WTC11 (cell line): Measurements from ENCODE around the gene OR8A1. TPM values are rescaled to one million over a fixed set of nuclear protein-coding genes. Genes with fewer than 3 reads are reported as not detected.

Experiments
- ATAC-seq: fragments of 200-7000 bp; cut with Tn5 transposase; 2 replicates; pipeline ENCODE4 v1.10.0; 2021; ENCODE audit warnings: mild to moderate bottlenecking, moderate library complexity
- CTCF ChIA-PET: fragments of 300-600 bp; sonication (Branson Sonifier 250); formaldehyde crosslinking; loops from one replicate; lab custom pipeline; 2021; ENCODE audit warnings: antibody characterized with exemption; lab: Charles Lee
- POLR2A ChIA-PET: fragments of 350-600 bp; sonication (Branson Sonifier 250); formaldehyde crosslinking; loops from one replicate; lab custom pipeline; 2021; ENCODE audit warnings: antibody characterized with exemption; lab: Charles Lee
- DNase-seq: peaks from one replicate; pipeline ENCODE4 v3.0.0; 2021; ENCODE audit warnings: low spot score
- H3K27ac Mint-ChIP-seq: 2 replicates; pipeline ENCODE4 v1.8.0; 2021; ENCODE audit warnings: mixed read lengths
- H3K27me3 Mint-ChIP-seq: 2 replicates; pipeline ENCODE4 v1.8.0; 2021; ENCODE audit warnings: low read depth, mild to moderate bottlenecking, moderate library complexity, mixed read lengths
- H3K36me3 Mint-ChIP-seq: 2 replicates; pipeline ENCODE4 v1.8.0; 2021; ENCODE audit warnings: mixed read lengths
- H3K4me1 Mint-ChIP-seq: 2 replicates; pipeline ENCODE4 v1.8.0; 2022; ENCODE audit warnings: mixed read lengths
- H3K4me3 Mint-ChIP-seq: 2 replicates; pipeline ENCODE4 v1.8.0; 2021; ENCODE audit warnings: mild to moderate bottlenecking, moderate library complexity, mixed read lengths
- H3K9me3 Mint-ChIP-seq: 2 replicates; pipeline ENCODE4 v1.8.0; 2021; ENCODE audit warnings: mixed read lengths
- ARID4B ChIP-seq: sonication (generic); formaldehyde crosslinking; IDR thresholded peaks from 2 replicates; pipeline ENCODE4 v1.8.0; 2023; ENCODE audit warnings: missing genetic modification reagents, mild to moderate bottlenecking, borderline replicate concordance
- JAZF1 ChIP-seq: fragments of 250-450 bp; sonication (Bioruptor Pico); IDR thresholded peaks from 2 replicates; pipeline ENCODE4 v1.9.0; 2021; ENCODE audit warnings: moderate library complexity, mild to moderate bottlenecking, inconsistent platforms
- RELA ChIP-seq: sonication (generic); formaldehyde crosslinking; IDR thresholded peaks from 2 replicates; pipeline ENCODE4 v1.8.1; 2022; ENCODE audit warnings: missing genetic modification reagents, mild to moderate bottlenecking, borderline replicate concordance
- SP1 ChIP-seq: sonication (generic); formaldehyde crosslinking; conservative IDR thresholded peaks from 2 replicates; pipeline ENCODE4 v1.8.1; 2022; ENCODE audit warnings: missing genetic modification reagents
- ZNF219 ChIP-seq: sonication (generic); formaldehyde crosslinking; IDR thresholded peaks from 2 replicates; pipeline ENCODE4 v1.8.0; 2023; ENCODE audit warnings: missing genetic modification reagents, mild to moderate bottlenecking, borderline replicate concordance
- ZNF232 ChIP-seq: sonication (generic); formaldehyde crosslinking; IDR thresholded peaks from 2 replicates; pipeline ENCODE4 v1.8.0; 2022; ENCODE audit warnings: mild to moderate bottlenecking, missing genetic modification reagents
- ZNF423 ChIP-seq: fragments of 250-450 bp; sonication (Bioruptor Pico); IDR thresholded peaks from 2 replicates; pipeline ENCODE4 v2.1.2; 2022; ENCODE audit warnings: mild to moderate bottlenecking, moderate library complexity
- ZNF532 ChIP-seq: fragments of 250-450 bp; sonication (Bioruptor Pico); IDR thresholded peaks from 2 replicates; pipeline ENCODE4 v1.9.0; 2021; ENCODE audit warnings: mild to moderate bottlenecking, borderline replicate concordance
- total RNA-seq: library from RNA; stranded (reverse); gene quantifications from 3 replicates; pipeline ENCODE4 v1.2.3, GENCODE V29; 2021
- TF ChIP-seq, protein P1 (sequence below): fragments of 250-450 bp; sonication (Bioruptor Pico); IDR thresholded peaks from 2 replicates; pipeline ENCODE4 v1.9.0; 2021; ENCODE audit warnings: mild to moderate bottlenecking
- TF ChIP-seq, protein P2 (sequence below): fragments of 250-450 bp; sonication (Bioruptor Pico); IDR thresholded peaks from 2 replicates; pipeline ENCODE4 v1.8.0; 2021; ENCODE audit warnings: mild to moderate bottlenecking

The OR8A1 gene
- total RNA-seq, 1 experiment from 2014 or later = not detected

DNA sequence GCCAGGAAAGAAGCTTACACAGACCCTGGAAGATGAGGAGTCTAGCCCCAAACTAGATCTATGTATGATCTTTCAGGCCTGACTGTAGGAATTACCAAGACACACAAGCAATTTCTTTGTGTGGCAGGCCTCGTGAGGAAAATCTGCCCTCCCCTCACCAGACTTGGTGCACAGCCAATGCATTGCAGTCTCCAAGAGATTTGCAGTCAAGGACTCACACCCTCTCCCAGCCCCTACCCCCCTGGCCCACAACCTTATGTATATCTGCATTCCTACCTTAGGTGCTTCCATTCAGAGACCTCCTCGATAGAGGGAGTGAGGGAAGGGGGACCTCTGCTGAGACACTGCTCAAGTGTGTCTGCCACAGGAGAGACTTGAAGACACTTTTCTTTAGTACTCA, 36.2 kb upstream of the OR8A1 start (continued):
- no peak for TF ChIP-seq ARID4B (CRISPR knock-in tag)
- TF ChIP-seq, protein P1, sequence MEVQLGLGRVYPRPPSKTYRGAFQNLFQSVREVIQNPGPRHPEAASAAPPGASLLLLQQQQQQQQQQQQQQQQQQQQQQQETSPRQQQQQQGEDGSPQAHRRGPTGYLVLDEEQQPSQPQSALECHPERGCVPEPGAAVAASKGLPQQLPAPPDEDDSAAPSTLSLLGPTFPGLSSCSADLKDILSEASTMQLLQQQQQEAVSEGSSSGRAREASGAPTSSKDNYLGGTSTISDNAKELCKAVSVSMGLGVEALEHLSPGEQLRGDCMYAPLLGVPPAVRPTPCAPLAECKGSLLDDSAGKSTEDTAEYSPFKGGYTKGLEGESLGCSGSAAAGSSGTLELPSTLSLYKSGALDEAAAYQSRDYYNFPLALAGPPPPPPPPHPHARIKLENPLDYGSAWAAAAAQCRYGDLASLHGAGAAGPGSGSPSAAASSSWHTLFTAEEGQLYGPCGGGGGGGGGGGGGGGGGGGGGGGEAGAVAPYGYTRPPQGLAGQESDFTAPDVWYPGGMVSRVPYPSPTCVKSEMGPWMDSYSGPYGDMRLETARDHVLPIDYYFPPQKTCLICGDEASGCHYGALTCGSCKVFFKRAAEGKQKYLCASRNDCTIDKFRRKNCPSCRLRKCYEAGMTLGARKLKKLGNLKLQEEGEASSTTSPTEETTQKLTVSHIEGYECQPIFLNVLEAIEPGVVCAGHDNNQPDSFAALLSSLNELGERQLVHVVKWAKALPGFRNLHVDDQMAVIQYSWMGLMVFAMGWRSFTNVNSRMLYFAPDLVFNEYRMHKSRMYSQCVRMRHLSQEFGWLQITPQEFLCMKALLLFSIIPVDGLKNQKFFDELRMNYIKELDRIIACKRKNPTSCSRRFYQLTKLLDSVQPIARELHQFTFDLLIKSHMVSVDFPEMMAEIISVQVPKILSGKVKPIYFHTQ (CRISPR knock-in tag) = no peak
- TF ChIP-seq, all 79 proteins: peak for 0

DNA sequence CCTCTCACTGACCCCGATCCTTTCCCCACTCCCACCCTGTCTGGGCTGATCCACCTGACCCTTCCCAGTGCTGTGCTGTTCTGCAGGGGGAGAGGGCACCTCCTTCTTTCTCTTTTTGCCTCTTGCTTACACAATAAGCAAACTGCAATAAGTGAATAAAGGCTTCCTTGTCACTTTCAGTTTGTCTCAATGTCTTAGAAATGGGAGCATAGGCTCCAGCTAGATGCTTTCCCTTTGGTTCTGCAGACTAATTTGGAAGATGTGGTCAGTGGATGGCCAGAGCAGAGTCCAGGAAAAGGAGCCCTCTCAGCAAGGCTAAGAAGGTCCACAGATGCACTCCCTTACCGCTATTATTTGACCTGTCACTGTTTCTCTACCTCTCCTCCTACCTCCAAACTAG, 35.7 kb upstream of the OR8A1 start:
- no peaks in the 10 kb centered on the region for H3K36me3 Mint-ChIP-seq
- peaks cover 5% of the 10 kb centered on the region for H3K9me3 Mint-ChIP-seq
- DNase-seq (no peak), ATAC-seq (no peak)
- ChIA-PET POLR2A (no interaction called here), CTCF (no interaction called here)
- peaks cover 8% of the 10 kb centered on the region for H3K4me1 Mint-ChIP-seq
- H3K27ac Mint-ChIP-seq = no peak overlapping the region
- TF ChIP-seq SP1 (CRISPR knock-in tag) (no peak), ZNF532 (CRISPR knock-in tag) (no peak), ZNF219 (CRISPR knock-in tag) (no peak), ZNF232 (CRISPR knock-in tag) (no peak), RELA (no peak), JAZF1 (CRISPR knock-in tag) (no peak), ZNF423 (CRISPR knock-in tag) (no peak)
- TF ChIP-seq, protein P2, sequence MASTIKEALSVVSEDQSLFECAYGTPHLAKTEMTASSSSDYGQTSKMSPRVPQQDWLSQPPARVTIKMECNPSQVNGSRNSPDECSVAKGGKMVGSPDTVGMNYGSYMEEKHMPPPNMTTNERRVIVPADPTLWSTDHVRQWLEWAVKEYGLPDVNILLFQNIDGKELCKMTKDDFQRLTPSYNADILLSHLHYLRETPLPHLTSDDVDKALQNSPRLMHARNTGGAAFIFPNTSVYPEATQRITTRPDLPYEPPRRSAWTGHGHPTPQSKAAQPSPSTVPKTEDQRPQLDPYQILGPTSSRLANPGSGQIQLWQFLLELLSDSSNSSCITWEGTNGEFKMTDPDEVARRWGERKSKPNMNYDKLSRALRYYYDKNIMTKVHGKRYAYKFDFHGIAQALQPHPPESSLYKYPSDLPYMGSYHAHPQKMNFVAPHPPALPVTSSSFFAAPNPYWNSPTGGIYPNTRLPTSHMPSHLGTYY = no peak
- no peak overlapping the region for H3K4me3 Mint-ChIP-seq
- H3K27me3 Mint-ChIP-seq = no peaks in the 10 kb centered on the region
